H1 (cell line): ENCODE measurements around the gene ME3. TPM values are rescaled to one million over a fixed set of nuclear protein-coding genes. Genes with fewer than 3 reads are reported as not detected.

ENCODE experiments used
- CTCF ChIA-PET: fragments of 300-600 bp; sonication (Branson Sonifier 250); formaldehyde crosslinking; loops from one replicate; lab custom pipeline; 2021; ENCODE audit not compliant: partially characterized antibody; lab: Charles Lee
- POLR2A ChIA-PET: fragments of 300-600 bp; sonication (Branson Sonifier 250); formaldehyde crosslinking; loops from one replicate; lab custom pipeline; 2021; ENCODE audit warnings: inconsistent platforms; ENCODE audit not compliant: partially characterized antibody; lab: Charles Lee
- DNase-seq, 2 experiments: peaks; one replicate each; pipeline versions ENCODE4 v3.0.0 to v3.0.0-alpha.2; 2010 to 2022; ENCODE audit warnings: low spot score in 2 of 2, low read depth in 1 of 2, mixed read lengths in 1 of 2
- FAIRE-seq: peaks from 2 replicates; lab custom pipeline; 2011; peaks lifted over from hg19 to GRCh38; lab: Jason Lieb, UNC
- H2AFZ ChIP-seq: 2 replicates; pipeline ENCODE4 v1.8.1; 2012; ENCODE audit warnings: low read length, inconsistent platforms
- H2AK5ac ChIP-seq: 2 replicates; pipeline ENCODE4 v1.6.1; 2013; ENCODE audit warnings: low read depth, low read length
- H2BK120ac ChIP-seq: replicated peaks from 2 replicates; pipeline ENCODE3; 2013; ENCODE audit warnings: low read depth, low read length, inconsistent platforms
- H2BK12ac ChIP-seq: 2 replicates; pipeline ENCODE4 v1.6.1; 2013; ENCODE audit warnings: low read depth, low read length
- H2BK15ac ChIP-seq: 2 replicates; pipeline ENCODE4 v1.6.1; 2013; ENCODE audit warnings: low read length
- H2BK20ac ChIP-seq: 2 replicates; pipeline ENCODE4 v1.6.1; 2013; ENCODE audit warnings: low read length
- H2BK5ac ChIP-seq: 2 replicates; pipeline ENCODE4 v1.6.1; 2013; ENCODE audit warnings: low read depth, low read length
- H3K14ac ChIP-seq: 2 replicates; pipeline ENCODE4 v1.6.1; 2013; ENCODE audit warnings: inconsistent platforms; ENCODE audit not compliant: insufficient read length
- H3K18ac ChIP-seq: 2 replicates; pipeline ENCODE4 v1.6.1; 2013; ENCODE audit warnings: low read length; ENCODE audit errors: extremely low read depth
- H3K23ac ChIP-seq: 2 replicates; pipeline ENCODE4 v1.6.1; 2013; ENCODE audit warnings: inconsistent platforms; ENCODE audit not compliant: insufficient read length
- H3K23me2 ChIP-seq: 2 replicates; pipeline ENCODE4 v1.6.1; 2013; ENCODE audit warnings: low read depth, low read length
- H3K27ac ChIP-seq: 2 replicates; pipeline ENCODE4 v1.6.1; 2011; ENCODE audit warnings: low read depth, low read length, inconsistent platforms
- H3K27me3 ChIP-seq, 4 experiments: replicated peaks in 1 of 4; 1 replicate in 1 of 4; 2 replicates in 3 of 4; pipeline versions ENCODE4 v1.6.1 to v1.8.1; 2011 to 2013; ENCODE audit warnings: low read length in 3 of 4, mild to moderate bottlenecking in 3 of 4, inconsistent platforms in 2 of 4, mixed read lengths in 2 of 4, moderate library complexity in 1 of 4; ENCODE audit not compliant: control insufficient read depth in 3 of 4, insufficient read depth in 3 of 4; ENCODE audit errors: extremely low read depth in 1 of 4
- H3K36me3 ChIP-seq, 4 experiments: 2 replicates each; pipeline versions ENCODE4 v1.6.1 to v1.8.1; 2011 to 2013; ENCODE audit warnings: mild to moderate bottlenecking in 4 of 4, low read length in 3 of 4, moderate library complexity in 2 of 4, control low read depth in 1 of 4, inconsistent platforms in 1 of 4; ENCODE audit not compliant: insufficient read depth in 4 of 4, control insufficient read depth in 2 of 4
- H3K4ac ChIP-seq: replicated peaks from 2 replicates; pipeline ENCODE3; 2013; ENCODE audit warnings: low read length, low read depth, mixed read lengths, inconsistent platforms; ENCODE audit not compliant: insufficient read length
- H3K4me1 ChIP-seq, 4 experiments: replicated peaks in 1 of 4; 1 replicate in 1 of 4; 2 replicates in 3 of 4; pipeline versions ENCODE4 v1.6.1 to v1.8.1; 2011 to 2013; ENCODE audit warnings: low read length in 3 of 4, inconsistent platforms in 2 of 4, mixed read lengths in 1 of 4; ENCODE audit not compliant: insufficient read depth in 4 of 4, control insufficient read depth in 3 of 4
- H3K4me2 ChIP-seq, 2 experiments: 2 replicates each; pipeline versions ENCODE4 v1.6.1 to v1.8.1; 2011 to 2013; ENCODE audit warnings: low read depth in 2 of 2, low read length in 2 of 2, control low read depth in 1 of 2, inconsistent platforms in 1 of 2, mild to moderate bottlenecking in 1 of 2; ENCODE audit not compliant: insufficient read depth in 1 of 2
- H3K4me3 ChIP-seq, 4 experiments: fragments of 200-600, 300-600 bp in 1 of 4; sonication (generic), shearing (Covaris generic), sonication (Bioruptor Twin) in 1 of 4; 2 replicates each; pipeline versions ENCODE4 v1.5.1 to v1.8.1; 2011 to 2016; ENCODE audit warnings: low read length in 4 of 4, low read depth in 3 of 4, control low read depth in 2 of 4, inconsistent platforms in 2 of 4, mild to moderate bottlenecking in 2 of 4, mixed read lengths in 1 of 4, moderate library complexity in 1 of 4; ENCODE audit not compliant: insufficient read depth in 2 of 4; ENCODE audit errors: extremely low read depth in 1 of 4
- H3K56ac ChIP-seq: replicated peaks from 2 replicates; pipeline ENCODE3; 2013; ENCODE audit warnings: low read depth, mild to moderate bottlenecking, mixed read lengths, low read length, inconsistent platforms; ENCODE audit not compliant: insufficient read length
- H3K79me1 ChIP-seq: 2 replicates; pipeline ENCODE4 v1.6.1; 2013; ENCODE audit warnings: low read depth, low read length, control low read depth
- H3K79me2 ChIP-seq, 2 experiments: 2 replicates each; pipeline versions ENCODE4 v1.6.1 to v1.8.1; 2012 to 2013; ENCODE audit warnings: low read length in 2 of 2, mild to moderate bottlenecking in 2 of 2, inconsistent platforms in 1 of 2; ENCODE audit not compliant: insufficient read depth in 2 of 2, control insufficient read depth in 1 of 2
- H3K9ac ChIP-seq, 4 experiments: replicated peaks in 1 of 4; 1 replicate in 1 of 4; 2 replicates in 3 of 4; pipeline versions ENCODE4 v1.6.1 to v1.8.1; 2011 to 2013; ENCODE audit warnings: low read depth in 3 of 4, low read length in 3 of 4, control low read depth in 2 of 4, mild to moderate bottlenecking in 2 of 4, moderate library complexity in 2 of 4, inconsistent platforms in 1 of 4; ENCODE audit errors: extremely low read depth in 1 of 4
- H3K9me3 ChIP-seq, 2 experiments: 2 replicates each; pipeline versions ENCODE4 v1.6.1 to v1.8.1; 2012 to 2013; ENCODE audit warnings: mild to moderate bottlenecking in 2 of 2, moderate library complexity in 2 of 2, control low read depth in 1 of 2, inconsistent platforms in 1 of 2, low read depth in 1 of 2, low read length in 1 of 2, mixed read lengths in 1 of 2; ENCODE audit not compliant: insufficient read depth in 2 of 2
- H4K20me1 ChIP-seq, 2 experiments: replicated peaks in 1 of 2; 2 replicates each; pipeline versions ENCODE3 to v1.8.1; 2011 to 2013; ENCODE audit warnings: inconsistent platforms in 2 of 2, low read length in 2 of 2, mild to moderate bottlenecking in 1 of 2; ENCODE audit not compliant: insufficient read depth in 2 of 2, control insufficient read depth in 1 of 2
- H4K5ac ChIP-seq: 2 replicates; pipeline ENCODE4 v1.6.1; 2013; ENCODE audit warnings: low read length, low read depth, mixed read lengths, inconsistent platforms; ENCODE audit not compliant: insufficient read length
- H4K8ac ChIP-seq: 2 replicates; pipeline ENCODE4 v1.8.0; 2013; ENCODE audit warnings: mild to moderate bottlenecking, moderate library complexity, low read length, inconsistent platforms; ENCODE audit not compliant: insufficient read depth; ENCODE audit errors: extremely low read depth
- H4K91ac ChIP-seq: replicated peaks from 2 replicates; pipeline ENCODE3; 2013; ENCODE audit warnings: low read length, mixed read lengths, inconsistent platforms; ENCODE audit not compliant: insufficient read length
- CEBPB ChIP-seq: IDR thresholded peaks from 2 replicates; pipeline ENCODE4 v1.6.1; 2012; ENCODE audit warnings: low read depth, low read length
- CHD1 ChIP-seq: IDR thresholded peaks from 2 replicates; pipeline ENCODE4 v1.6.1; 2012; ENCODE audit warnings: low read depth, low read length, improper control_type of control experiment
- CTBP2 ChIP-seq: IDR thresholded peaks from 2 replicates; pipeline ENCODE4 v1.7.0; 2011; ENCODE audit warnings: borderline replicate concordance, mild to moderate bottlenecking, moderate library complexity, mixed read lengths, low read length; ENCODE audit not compliant: insufficient read depth, insufficient read length
- EP300 ChIP-seq, 2 experiments: IDR thresholded peaks; 1 replicate in 1 of 2; 2 replicates in 1 of 2; pipeline ENCODE4 v1.6.1; 2011 to 2012; ENCODE audit warnings: low read depth in 2 of 2, low read length in 2 of 2, mild to moderate bottlenecking in 2 of 2, borderline replicate concordance in 1 of 2, inconsistent platforms in 1 of 2, moderate library complexity in 1 of 2
- HDAC6 ChIP-seq: IDR thresholded peaks from one replicate; pipeline ENCODE4 v1.7.1; 2012; ENCODE audit warnings: low read depth, mild to moderate bottlenecking, inconsistent platforms, low read length, moderate library complexity
- NANOG ChIP-seq: IDR thresholded peaks from 2 replicates; pipeline ENCODE4 v1.6.1; 2011; ENCODE audit warnings: low read length, low read depth, mild to moderate bottlenecking, inconsistent platforms; ENCODE audit not compliant: insufficient read depth, poor library complexity, severe bottlenecking
- POLR2A ChIP-seq, 2 experiments: IDR thresholded peaks; 1 replicate in 1 of 2; 2 replicates in 1 of 2; pipeline ENCODE4 v1.6.1; 2011; ENCODE audit warnings: low read depth in 2 of 2, low read length in 2 of 2, mild to moderate bottlenecking in 2 of 2; ENCODE audit errors: control extremely low read depth in 1 of 2
- RAD21 ChIP-seq, 2 experiments: IDR thresholded peaks in 1 of 2; conservative IDR thresholded peaks in 1 of 2; 2 replicates each; pipeline ENCODE4 v1.6.1; 2011; ENCODE audit warnings: low read depth in 2 of 2, low read length in 2 of 2, improper control_type of control experiment in 1 of 2, inconsistent platforms in 1 of 2, mild to moderate bottlenecking in 1 of 2, moderate library complexity in 1 of 2
- RBBP5 ChIP-seq: IDR thresholded peaks from 2 replicates; pipeline ENCODE4 v1.7.1; 2012; ENCODE audit warnings: low read depth, mild to moderate bottlenecking, inconsistent platforms, low read length, moderate library complexity, borderline replicate concordance
- SIN3A ChIP-seq, 2 experiments: IDR thresholded peaks in 1 of 2; conservative IDR thresholded peaks in 1 of 2; 2 replicates each; pipeline ENCODE4 v1.6.1; 2011 to 2012; ENCODE audit warnings: low read length in 2 of 2, improper control_type of control experiment in 1 of 2, low read depth in 1 of 2, mild to moderate bottlenecking in 1 of 2
- SIX5 ChIP-seq: IDR thresholded peaks from 2 replicates; pipeline ENCODE4 v1.6.1; 2011; ENCODE audit warnings: mild to moderate bottlenecking, low read depth, low read length
- USF2 ChIP-seq: IDR thresholded peaks from 2 replicates; pipeline ENCODE4 v1.6.1; 2011; ENCODE audit warnings: low read length, improper control_type of control experiment
- WGBS, 2 experiments: shearing (Covaris generic) in 1 of 2; methylation state at CpG; one replicate each; pipeline versions ENCODE4 v1.1.6 to v1.1.7; 2013 to 2015; ENCODE audit warnings: low lambda C conversion rate in 2 of 2, mixed read lengths in 2 of 2, inconsistent platforms in 1 of 2, low coverage in 1 of 2, missing lambda C conversion rate in 1 of 2; ENCODE audit not compliant: insufficient replicate concordance in 2 of 2, insufficient coverage in 1 of 2, insufficient read length in 1 of 2; ENCODE audit errors: extremely low coverage in 1 of 2, missing lambda C conversion rate in 1 of 2; 5-methylcytosine and 5-hydroxymethylcytosine counted together
- polyA plus RNA-seq, 7 experiments: library from polyadenylated mRNA; depleted of rRNA in 3 of 7; stranded (reverse) in 5 of 7; unstranded in 2 of 7; fragments of >200 nt in 5 of 7; fragments of 200-250 nt in 2 of 7; gene quantifications; 1 replicate in 5 of 7; 2 replicates in 1 of 7; 4 replicates in 1 of 7; pipeline versions ENCODE4 v1.2.1 to v1.2.3, GENCODE V29; 2011 to 2013; ENCODE audit warnings: missing spikeins in 2 of 7, mixed read lengths in 2 of 7
- total RNA-seq: library from RNA; stranded (reverse); fragmentation: NEBNext Ultra II Directional; extraction: Animal tissue kit (Norgen Biotek cat#: 25700); gene quantifications from 2 replicates; pipeline ENCODE4 v1.2.1, GENCODE V29; 2021

The ME3 gene
- total and polyA plus RNA-seq, 2 of the 8 experiments (the other 6 are each of a cell fraction or from before 2014, with no cell fraction given): 1.5 to 2.8 TPM

GRCh38 chr11:86491027-86491426 lies 181.4 kb downstream of the ME3 start:
- H3K36me3 ChIP-seq: no peaks in the 10 kb centered on the region
- peaks cover 3 to 6% (median 4%) of the 10 kb centered on the region in 4 experiments; a peak in 4 of 7 replicates for H3K4me1 ChIP-seq
- ChIA-PET CTCF (interaction anchor here (1.2 to 1.8 kb wide), 3 partner anchors 9 to 117 kb away, joined by 3 to 5 read pairs (median 4); no protein-coding TSS in a partner anchor), POLR2A (no interaction called here)
- no peak overlapping the region for H2AFZ ChIP-seq
- H3K18ac ChIP-seq: no peak overlapping the region
- no peak overlapping the region for H3K14ac ChIP-seq
- no peak overlapping the region for H2BK5ac ChIP-seq
- no peak for DNase-seq
- H3K79me2 ChIP-seq: no peaks in the 10 kb centered on the region
- H3K9me3 ChIP-seq: no peaks in the 10 kb centered on the region
- no peak overlapping the region for H4K91ac ChIP-seq
- FAIRE-seq: no peak
- H3K27me3 ChIP-seq: no peaks in the 10 kb centered on the region
- H2BK20ac ChIP-seq: no peak overlapping the region
- no peak overlapping the region for H2BK12ac ChIP-seq
- no peaks in the 10 kb centered on the region; the same call in 1 of the 2 replicates for H3K23me2 ChIP-seq
- no peak overlapping the region for H3K9ac ChIP-seq
- H4K8ac ChIP-seq: no peak overlapping the region
- H4K20me1 ChIP-seq: no peaks in the 10 kb centered on the region
- H2BK120ac ChIP-seq: no peak overlapping the region
- no peak overlapping the region for H4K5ac ChIP-seq
- H3K56ac ChIP-seq: no peak overlapping the region
- no peak overlapping the region for H2BK15ac ChIP-seq
- H3K4ac ChIP-seq: no peak overlapping the region
- no peak overlapping the region for H3K4me2 ChIP-seq
- H3K23ac ChIP-seq: no peak overlapping the region
- H3K27ac ChIP-seq: no peak overlapping the region
- H3K79me1 ChIP-seq: no peaks in the 10 kb centered on the region
- 94% methylated on average over 4 of the region's 4 CpGs; no CpG with 5 or more reads in 1 of the 2 experiments for WGBS, 2 experiments
- H3K4me3 ChIP-seq: no peak overlapping the region
- no peak overlapping the region for H2AK5ac ChIP-seq
- TF ChIP-seq CEBPB: no peak
- TF ChIP-seq POLR2A (IDR thresholded peaks at IDR 0.05; ENCODE audit: control extremely low read depth in 1 of 2, low read depth in 2 of 2, low read length in 2 of 2): no peak
- TF ChIP-seq CHD1: no peak
- TF ChIP-seq USF2: no peak
- no peak for TF ChIP-seq RAD21 (IDR thresholded peaks at IDR 0.05 in 1 of 2, conservative IDR thresholded peaks at IDR 0.05 in 1 of 2; ENCODE audit: low read depth in 2 of 2, low read length in 2 of 2)
- no peak for TF ChIP-seq NANOG
- no peak for TF ChIP-seq EP300 (IDR thresholded peaks at IDR 0.05; ENCODE audit: borderline replicate concordance in 1 of 2, low read depth in 2 of 2, low read length in 2 of 2)
- TF ChIP-seq SIX5: no peak
- TF ChIP-seq CTBP2: no peak
- TF ChIP-seq SIN3A (conservative IDR thresholded peaks at IDR 0.05 in 1 of 2, IDR thresholded peaks at IDR 0.05 in 1 of 2; ENCODE audit: low read depth in 1 of 2, low read length in 2 of 2): no peak
- no peak for TF ChIP-seq RBBP5
- TF ChIP-seq HDAC6: no peak
